ENCODE measurements around the gene RXRG. TPM values are rescaled to one million over a fixed set of nuclear protein-coding genes. Genes with fewer than 3 reads are reported as not detected.

The RXRG gene
- total RNA-seq, 1 experiment from 2014 or later: not detected

DNA sequence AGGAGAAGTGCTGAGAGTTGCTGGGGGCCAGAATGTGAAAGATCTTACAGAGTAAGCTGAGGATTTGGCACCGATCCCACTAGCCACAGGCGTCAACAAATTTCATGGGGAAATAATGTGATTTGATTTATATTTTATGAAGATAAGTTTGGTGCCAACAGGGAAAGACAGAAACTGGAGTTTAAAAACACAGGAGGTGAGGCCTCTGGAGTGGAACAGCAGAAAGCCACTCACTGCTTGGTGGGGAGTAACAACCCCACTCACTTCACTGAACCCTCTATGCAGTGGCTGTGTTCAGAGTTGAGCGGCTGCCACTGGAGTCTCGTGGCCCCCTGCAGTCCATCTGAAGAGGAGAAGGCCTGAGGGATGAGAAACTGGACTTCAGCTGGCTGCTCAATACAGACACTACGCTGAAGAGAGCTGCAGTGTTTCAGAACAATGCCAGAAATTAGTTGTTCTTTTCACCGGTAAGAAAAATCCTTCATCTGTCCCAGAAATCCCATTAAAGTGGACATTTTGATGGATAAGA is 48.0 kb upstream of the RXRG start:
- peaks cover 5% of the 10 kb centered on the region; the same call in 1 of the 2 replicates for H3K4me1 Mint-ChIP-seq
- CTCF ChIA-PET: interaction anchor here (1.0 kb wide), 1 partner anchor 202 kb away, joined by 3 read pairs; no protein-coding TSS in a partner anchor
- DNase-seq (ENCODE audit: low spot score): no peak

DNA sequence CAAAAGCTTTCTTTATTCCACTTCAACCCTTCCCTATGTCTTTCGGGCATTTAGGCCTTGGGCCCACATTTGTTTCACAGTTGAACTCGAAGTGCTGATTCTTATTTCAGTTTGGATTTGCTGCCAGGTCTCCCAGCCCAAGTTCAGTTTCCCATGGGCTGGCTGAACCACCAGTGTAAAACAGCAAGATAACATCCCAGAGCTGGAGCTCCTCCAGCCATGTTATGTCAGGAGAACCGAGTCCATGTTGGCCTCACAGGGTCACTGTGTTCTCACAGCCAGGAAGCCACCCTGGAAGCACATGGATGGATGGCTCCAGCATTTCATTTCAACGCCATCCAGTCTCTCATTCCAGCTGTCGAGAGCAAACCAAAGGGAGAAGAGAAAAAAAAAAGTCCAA is 45.2 kb upstream of the RXRG start:
- Mint-ChIP-seq H3K27ac (no peak overlapping the region), H3K36me3 (no peaks in the 10 kb centered on the region), H3K4me1 (0 out of 2 replicates have a peak, but pooled peaks cover 3% of the 10 kb centered on the region), H3K27me3 (ENCODE audit: low read depth) (no peaks in the 10 kb centered on the region), H3K9me3 (no peaks in the 10 kb centered on the region), H3K4me3 (no peak overlapping the region)
- POLR2A ChIA-PET: no interaction called here
- ATAC-seq (no peak), DNase-seq (ENCODE audit: low spot score) (no peak)
- CTCF ChIA-PET: no interaction called here
- TF ChIP-seq, protein P1, sequence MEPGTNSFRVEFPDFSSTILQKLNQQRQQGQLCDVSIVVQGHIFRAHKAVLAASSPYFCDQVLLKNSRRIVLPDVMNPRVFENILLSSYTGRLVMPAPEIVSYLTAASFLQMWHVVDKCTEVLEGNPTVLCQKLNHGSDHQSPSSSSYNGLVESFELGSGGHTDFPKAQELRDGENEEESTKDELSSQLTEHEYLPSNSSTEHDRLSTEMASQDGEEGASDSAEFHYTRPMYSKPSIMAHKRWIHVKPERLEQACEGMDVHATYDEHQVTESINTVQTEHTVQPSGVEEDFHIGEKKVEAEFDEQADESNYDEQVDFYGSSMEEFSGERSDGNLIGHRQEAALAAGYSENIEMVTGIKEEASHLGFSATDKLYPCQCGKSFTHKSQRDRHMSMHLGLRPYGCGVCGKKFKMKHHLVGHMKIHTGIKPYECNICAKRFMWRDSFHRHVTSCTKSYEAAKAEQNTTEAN (CRISPR knock-in tag; IDR thresholded peaks at IDR 0.05): no peak
- TF ChIP-seq GABPB1 (CRISPR knock-in tag; IDR thresholded peaks at IDR 0.05) (no peak), ZNF263 (CRISPR knock-in tag; IDR thresholded peaks at IDR 0.05; ENCODE audit: low read depth) (no peak), ZNF423 (CRISPR knock-in tag; IDR thresholded peaks at IDR 0.05) (no peak), NR3C1 (CRISPR knock-in tag; conservative IDR thresholded peaks at IDR 0.05; ENCODE audit: low read depth) (no peak), GTF2I (CRISPR knock-in tag; conservative IDR thresholded peaks at IDR 0.05) (no peak), JAZF1 (CRISPR knock-in tag; IDR thresholded peaks at IDR 0.05) (no peak), ESRRA (CRISPR knock-in tag; IDR thresholded peaks at IDR 0.05; ENCODE audit: borderline replicate concordance) (no peak)
- TF ChIP-seq, protein P2, sequence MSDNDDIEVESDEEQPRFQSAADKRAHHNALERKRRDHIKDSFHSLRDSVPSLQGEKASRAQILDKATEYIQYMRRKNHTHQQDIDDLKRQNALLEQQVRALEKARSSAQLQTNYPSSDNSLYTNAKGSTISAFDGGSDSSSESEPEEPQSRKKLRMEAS (CRISPR knock-in tag; IDR thresholded peaks at IDR 0.05): no peak
- TF ChIP-seq, protein P3, sequence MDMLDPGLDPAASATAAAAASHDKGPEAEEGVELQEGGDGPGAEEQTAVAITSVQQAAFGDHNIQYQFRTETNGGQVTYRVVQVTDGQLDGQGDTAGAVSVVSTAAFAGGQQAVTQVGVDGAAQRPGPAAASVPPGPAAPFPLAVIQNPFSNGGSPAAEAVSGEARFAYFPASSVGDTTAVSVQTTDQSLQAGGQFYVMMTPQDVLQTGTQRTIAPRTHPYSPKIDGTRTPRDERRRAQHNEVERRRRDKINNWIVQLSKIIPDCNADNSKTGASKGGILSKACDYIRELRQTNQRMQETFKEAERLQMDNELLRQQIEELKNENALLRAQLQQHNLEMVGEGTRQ (CRISPR knock-in tag; IDR thresholded peaks at IDR 0.05): no peak
- TF ChIP-seq, protein P4, sequence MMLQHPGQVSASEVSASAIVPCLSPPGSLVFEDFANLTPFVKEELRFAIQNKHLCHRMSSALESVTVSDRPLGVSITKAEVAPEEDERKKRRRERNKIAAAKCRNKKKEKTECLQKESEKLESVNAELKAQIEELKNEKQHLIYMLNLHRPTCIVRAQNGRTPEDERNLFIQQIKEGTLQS (CRISPR knock-in tag; conservative IDR thresholded peaks at IDR 0.05): no peak

More for the DNA sequence above, 48.0 kb upstream of the RXRG start:
- TF ChIP-seq ZNF138 (CRISPR knock-in tag; conservative IDR thresholded peaks at IDR 0.05) (no peak), GTF2I (CRISPR knock-in tag; conservative IDR thresholded peaks at IDR 0.05) (no peak), OVOL2 (CRISPR knock-in tag; IDR thresholded peaks at IDR 0.05; ENCODE audit: borderline replicate concordance) (no peak), JUN (CRISPR knock-in tag; IDR thresholded peaks at IDR 0.05) (no peak), SMAD3 (CRISPR knock-in tag; IDR thresholded peaks at IDR 0.05; ENCODE audit: borderline replicate concordance) (no peak), SMAD4 (CRISPR knock-in tag; IDR thresholded peaks at IDR 0.05) (no peak), CREB1 (CRISPR knock-in tag; IDR thresholded peaks at IDR 0.05) (no peak), ELF4 (CRISPR knock-in tag; IDR thresholded peaks at IDR 0.05; ENCODE audit: low read depth) (no peak), EMX1 (CRISPR knock-in tag; IDR thresholded peaks at IDR 0.05) (no peak), ZBTB21 (CRISPR knock-in tag; IDR thresholded peaks at IDR 0.05; ENCODE audit: borderline replicate concordance) (no peak), IRF2 (CRISPR knock-in tag; IDR thresholded peaks at IDR 0.05; ENCODE audit: borderline replicate concordance, low read depth) (no peak), ZNF219 (CRISPR knock-in tag; IDR thresholded peaks at IDR 0.05; ENCODE audit: borderline replicate concordance) (no peak), ZNF423 (CRISPR knock-in tag; IDR thresholded peaks at IDR 0.05) (no peak), NR3C1 (CRISPR knock-in tag; conservative IDR thresholded peaks at IDR 0.05; ENCODE audit: low read depth) (no peak), ZNF671 (CRISPR knock-in tag; IDR thresholded peaks at IDR 0.05) (no peak)
- TF ChIP-seq, protein P5, sequence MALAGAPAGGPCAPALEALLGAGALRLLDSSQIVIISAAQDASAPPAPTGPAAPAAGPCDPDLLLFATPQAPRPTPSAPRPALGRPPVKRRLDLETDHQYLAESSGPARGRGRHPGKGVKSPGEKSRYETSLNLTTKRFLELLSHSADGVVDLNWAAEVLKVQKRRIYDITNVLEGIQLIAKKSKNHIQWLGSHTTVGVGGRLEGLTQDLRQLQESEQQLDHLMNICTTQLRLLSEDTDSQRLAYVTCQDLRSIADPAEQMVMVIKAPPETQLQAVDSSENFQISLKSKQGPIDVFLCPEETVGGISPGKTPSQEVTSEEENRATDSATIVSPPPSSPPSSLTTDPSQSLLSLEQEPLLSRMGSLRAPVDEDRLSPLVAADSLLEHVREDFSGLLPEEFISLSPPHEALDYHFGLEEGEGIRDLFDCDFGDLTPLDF (CRISPR knock-in tag; IDR thresholded peaks at IDR 0.05): no peak
- TF ChIP-seq, protein P6, sequence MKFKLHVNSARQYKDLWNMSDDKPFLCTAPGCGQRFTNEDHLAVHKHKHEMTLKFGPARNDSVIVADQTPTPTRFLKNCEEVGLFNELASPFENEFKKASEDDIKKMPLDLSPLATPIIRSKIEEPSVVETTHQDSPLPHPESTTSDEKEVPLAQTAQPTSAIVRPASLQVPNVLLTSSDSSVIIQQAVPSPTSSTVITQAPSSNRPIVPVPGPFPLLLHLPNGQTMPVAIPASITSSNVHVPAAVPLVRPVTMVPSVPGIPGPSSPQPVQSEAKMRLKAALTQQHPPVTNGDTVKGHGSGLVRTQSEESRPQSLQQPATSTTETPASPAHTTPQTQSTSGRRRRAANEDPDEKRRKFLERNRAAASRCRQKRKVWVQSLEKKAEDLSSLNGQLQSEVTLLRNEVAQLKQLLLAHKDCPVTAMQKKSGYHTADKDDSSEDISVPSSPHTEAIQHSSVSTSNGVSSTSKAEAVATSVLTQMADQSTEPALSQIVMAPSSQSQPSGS (CRISPR knock-in tag; IDR thresholded peaks at IDR 0.05; ENCODE audit: borderline replicate concordance, low read depth): no peak
- TF ChIP-seq, protein P7, sequence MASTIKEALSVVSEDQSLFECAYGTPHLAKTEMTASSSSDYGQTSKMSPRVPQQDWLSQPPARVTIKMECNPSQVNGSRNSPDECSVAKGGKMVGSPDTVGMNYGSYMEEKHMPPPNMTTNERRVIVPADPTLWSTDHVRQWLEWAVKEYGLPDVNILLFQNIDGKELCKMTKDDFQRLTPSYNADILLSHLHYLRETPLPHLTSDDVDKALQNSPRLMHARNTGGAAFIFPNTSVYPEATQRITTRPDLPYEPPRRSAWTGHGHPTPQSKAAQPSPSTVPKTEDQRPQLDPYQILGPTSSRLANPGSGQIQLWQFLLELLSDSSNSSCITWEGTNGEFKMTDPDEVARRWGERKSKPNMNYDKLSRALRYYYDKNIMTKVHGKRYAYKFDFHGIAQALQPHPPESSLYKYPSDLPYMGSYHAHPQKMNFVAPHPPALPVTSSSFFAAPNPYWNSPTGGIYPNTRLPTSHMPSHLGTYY (CRISPR knock-in tag; IDR thresholded peaks at IDR 0.05): no peak
- TF ChIP-seq, protein P8, sequence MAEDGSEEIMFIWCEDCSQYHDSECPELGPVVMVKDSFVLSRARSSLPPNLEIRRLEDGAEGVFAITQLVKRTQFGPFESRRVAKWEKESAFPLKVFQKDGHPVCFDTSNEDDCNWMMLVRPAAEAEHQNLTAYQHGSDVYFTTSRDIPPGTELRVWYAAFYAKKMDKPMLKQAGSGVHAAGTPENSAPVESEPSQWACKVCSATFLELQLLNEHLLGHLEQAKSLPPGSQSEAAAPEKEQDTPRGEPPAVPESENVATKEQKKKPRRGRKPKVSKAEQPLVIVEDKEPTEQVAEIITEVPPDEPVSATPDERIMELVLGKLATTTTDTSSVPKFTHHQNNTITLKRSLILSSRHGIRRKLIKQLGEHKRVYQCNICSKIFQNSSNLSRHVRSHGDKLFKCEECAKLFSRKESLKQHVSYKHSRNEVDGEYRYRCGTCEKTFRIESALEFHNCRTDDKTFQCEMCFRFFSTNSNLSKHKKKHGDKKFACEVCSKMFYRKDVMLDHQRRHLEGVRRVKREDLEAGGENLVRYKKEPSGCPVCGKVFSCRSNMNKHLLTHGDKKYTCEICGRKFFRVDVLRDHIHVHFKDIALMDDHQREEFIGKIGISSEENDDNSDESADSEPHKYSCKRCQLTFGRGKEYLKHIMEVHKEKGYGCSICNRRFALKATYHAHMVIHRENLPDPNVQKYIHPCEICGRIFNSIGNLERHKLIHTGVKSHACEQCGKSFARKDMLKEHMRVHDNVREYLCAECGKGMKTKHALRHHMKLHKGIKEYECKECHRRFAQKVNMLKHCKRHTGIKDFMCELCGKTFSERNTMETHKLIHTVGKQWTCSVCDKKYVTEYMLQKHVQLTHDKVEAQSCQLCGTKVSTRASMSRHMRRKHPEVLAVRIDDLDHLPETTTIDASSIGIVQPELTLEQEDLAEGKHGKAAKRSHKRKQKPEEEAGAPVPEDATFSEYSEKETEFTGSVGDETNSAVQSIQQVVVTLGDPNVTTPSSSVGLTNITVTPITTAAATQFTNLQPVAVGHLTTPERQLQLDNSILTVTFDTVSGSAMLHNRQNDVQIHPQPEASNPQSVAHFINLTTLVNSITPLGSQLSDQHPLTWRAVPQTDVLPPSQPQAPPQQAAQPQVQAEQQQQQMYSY (CRISPR knock-in tag; IDR thresholded peaks at IDR 0.05): no peak
- Mint-ChIP-seq H3K27ac (no peak overlapping the region), H3K27me3 (ENCODE audit: low read depth) (no peaks in the 10 kb centered on the region), H3K4me3 (no peak overlapping the region), H3K36me3 (no peaks in the 10 kb centered on the region), H3K9me3 (no peaks in the 10 kb centered on the region)
- POLR2A ChIA-PET: interaction anchor here (0.6 kb wide), 1 partner anchor 24 kb away, joined by 6 read pairs; no protein-coding TSS in a partner anchor
- ATAC-seq: no peak

All from WTC11 (cell line).